ENCODE results near the gene RAB21.

Gene RAB21

DNA sequence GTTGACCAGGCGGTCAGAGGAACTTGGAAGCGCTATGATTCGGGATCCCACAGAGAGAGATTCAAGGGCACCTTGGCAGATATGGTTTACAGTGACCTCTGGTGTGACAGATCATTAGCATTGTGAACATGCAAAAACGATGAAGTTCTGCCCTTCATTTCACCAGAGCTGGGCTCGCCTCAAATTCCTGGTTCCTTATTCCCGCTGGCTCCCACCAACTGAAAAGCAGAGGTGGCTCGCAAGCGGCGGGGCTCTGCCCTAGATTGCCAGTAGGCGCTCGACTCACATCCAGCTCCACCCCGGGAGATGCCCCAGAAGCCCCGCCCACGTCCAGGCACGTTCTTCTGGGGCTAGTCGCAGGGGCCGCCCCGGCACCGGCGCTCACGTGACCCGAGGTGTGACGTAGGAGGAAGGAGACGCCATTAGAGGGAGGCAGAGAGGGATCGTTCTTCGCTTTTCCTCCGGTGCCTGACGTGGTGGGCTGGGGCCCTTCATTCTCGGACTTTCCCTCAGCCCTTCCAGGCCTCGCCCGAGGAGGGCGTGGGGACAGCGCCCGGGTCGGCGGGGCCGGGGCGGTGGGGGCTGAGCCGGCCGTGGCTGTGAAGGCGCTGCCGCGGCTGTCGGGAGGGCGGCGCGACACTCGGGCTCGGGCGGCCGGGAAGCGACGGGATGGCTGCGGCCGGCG lies at the start of gene RAB21:
Gene RAB21 (plus strand): TSS at position 403 of the 685 bp plus-strand sequence. CDS start 267 bp downstream, at position 670.
- CTCF ChIA-PET = interaction anchor here (0.9 to 2.1 kb wide), 10 partner anchors 13 to 362 kb away, joined by 3 to 7 read pairs (median 4); no protein-coding TSS in a partner anchor

GRCh38 chr12:71704920-71705319 lies 49.7 kb upstream of the RAB21 start:
- POLR2A ChIA-PET = no interaction called here
- no peak for TF ChIP-seq CTCF (IDR thresholded peaks at IDR 0.05; ENCODE audit: control extremely low read depth, extremely low read depth, low read depth, missing control alignments)
- CTCF ChIA-PET = interaction anchor here (1.3 to 2.1 kb wide), 2 partner anchors 12 to 42 kb away, joined by 4 to 8 read pairs; no protein-coding TSS in a partner anchor
- no peak for DNase-seq (ENCODE audit: extremely low spot score)

More for the DNA sequence above, at the start of gene RAB21:
- peak; percentile 97 for DNase-seq (ENCODE audit: extremely low spot score)
- POLR2A ChIA-PET = no interaction called here
- peak; percentile 12 for TF ChIP-seq CTCF (IDR thresholded peaks at IDR 0.05; ENCODE audit: control extremely low read depth, extremely low read depth, low read depth, missing control alignments)

DNA sequence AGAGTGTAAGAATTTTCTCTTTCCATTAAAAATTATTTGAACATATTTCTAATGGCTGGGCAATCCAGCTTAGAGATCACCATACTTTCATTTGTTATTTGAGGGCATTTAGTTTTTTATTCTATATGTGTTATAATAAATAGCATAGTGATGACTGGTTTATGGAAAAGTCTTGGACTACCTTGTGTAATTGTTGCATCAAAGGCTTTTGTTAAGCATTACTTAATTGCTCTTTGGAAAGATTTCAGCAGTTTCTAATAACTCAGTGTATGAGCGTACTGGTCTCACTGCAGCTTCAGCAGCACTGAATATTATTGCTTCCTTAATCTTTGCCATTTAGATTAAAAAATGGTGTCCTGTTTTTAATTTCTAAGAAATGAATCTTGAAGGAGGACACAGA lies 46.0 kb upstream of the RAB21 start:
- ChIA-PET CTCF (interaction anchor here (0.7 to 3.0 kb wide), 9 partner anchors 8 to 316 kb away, joined by 3 to 11 read pairs (median 4); partner anchors contain the start of gene TMEM19), POLR2A (no interaction called here)
- no peak for TF ChIP-seq CTCF (IDR thresholded peaks at IDR 0.05; ENCODE audit: control extremely low read depth, extremely low read depth, low read depth, missing control alignments)
- no peak for DNase-seq (ENCODE audit: extremely low spot score)

- no peak for DNase-seq (ENCODE audit: extremely low spot score)
- POLR2A ChIA-PET = no interaction called here
- CTCF ChIA-PET = no interaction called here
- TF ChIP-seq CTCF (IDR thresholded peaks at IDR 0.05; ENCODE audit: control extremely low read depth, extremely low read depth, low read depth, missing control alignments) = no peak
Measured at GRCh38 chr12:71710276-71711125, 44.2 kb upstream of the RAB21 start.

- TF ChIP-seq CTCF (IDR thresholded peaks at IDR 0.05; ENCODE audit: control extremely low read depth, extremely low read depth, low read depth, missing control alignments) = no peak
- POLR2A ChIA-PET = no interaction called here
- DNase-seq (ENCODE audit: extremely low spot score) = no peak
- CTCF ChIA-PET = interaction anchor here (0.7 to 3.3 kb wide), 3 partner anchors 10 to 28 kb away, joined by 3 to 10 read pairs (median 4); no protein-coding TSS in a partner anchor
Measured at GRCh38 chr12:71718611-71719010, 36.1 kb upstream of the RAB21 start.

DNA sequence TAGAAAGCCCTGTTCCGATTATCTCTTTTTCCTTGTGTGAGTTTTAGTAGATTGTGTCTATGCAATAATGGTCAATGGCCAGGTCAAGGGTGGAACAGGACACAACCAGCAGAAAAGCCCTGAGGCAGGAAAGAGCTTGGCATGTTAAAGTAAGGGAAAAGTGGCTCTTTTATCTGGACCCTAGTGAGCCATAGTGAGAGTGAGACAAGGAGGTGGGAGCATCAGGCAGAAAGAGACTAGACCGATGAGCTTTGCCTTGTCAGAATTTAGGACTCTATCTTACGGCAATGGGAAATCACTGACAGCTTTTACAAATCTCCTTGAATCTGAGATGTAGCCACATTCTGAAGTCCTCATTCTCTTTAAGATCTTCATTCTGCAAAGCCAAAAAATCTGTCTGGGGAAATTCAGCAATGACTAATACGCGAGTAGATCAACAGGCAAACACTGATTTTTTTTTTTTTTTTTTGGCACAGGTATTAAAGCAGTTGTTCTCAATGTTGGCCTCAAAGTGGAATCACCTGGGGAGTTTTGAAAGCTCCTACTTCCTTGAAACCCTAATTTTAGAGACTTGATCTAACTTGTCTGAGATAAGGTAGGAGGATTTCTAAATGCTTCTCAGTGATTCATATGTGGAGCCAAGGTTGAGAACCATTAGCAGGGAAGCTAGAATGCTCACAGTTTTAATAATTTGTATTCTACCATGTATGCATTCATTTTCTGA lies 34.9 kb upstream of the RAB21 start:
- ChIA-PET CTCF (interaction anchor here (0.7 to 3.3 kb wide), 3 partner anchors 12 to 82 kb away, joined by 3 to 10 read pairs (median 3); partner anchors contain the start of gene TMEM19), POLR2A (interaction anchor here (0.6 kb wide), 1 partner anchor 1820 kb away, joined by 6 read pairs; no protein-coding TSS in a partner anchor)
- no peak for TF ChIP-seq CTCF (IDR thresholded peaks at IDR 0.05; ENCODE audit: control extremely low read depth, extremely low read depth, low read depth, missing control alignments)
- DNase-seq (ENCODE audit: extremely low spot score) = no peak

All from GM10248 (cell line).